Neural crest cell (in vitro differentiated cells): Measurements from ENCODE around the gene NRL. TPM values are rescaled to one million over a fixed set of nuclear protein-coding genes. Genes with fewer than 3 reads are reported as not detected.

Experiments used
- DNase-seq: peaks from one replicate; pipeline ENCODE4 v3.0.0; 2021; ENCODE audit warnings: low read depth, mixed read lengths, low spot score
- H3K27ac Mint-ChIP-seq: one replicate; pipeline ENCODE4 v1.8.0; 2021; ENCODE audit warnings: mild to moderate bottlenecking, mixed read lengths; ENCODE audit not compliant: unreplicated experiment
- H3K27me3 Mint-ChIP-seq: 2 replicates; pipeline ENCODE4 v1.8.0; 2021; ENCODE audit warnings: low read depth, mild to moderate bottlenecking, mixed read lengths
- H3K36me3 Mint-ChIP-seq: 2 replicates; pipeline ENCODE4 v1.8.0; 2021; ENCODE audit warnings: low read depth, mild to moderate bottlenecking, mixed read lengths
- H3K4me1 Mint-ChIP-seq: 2 replicates; pipeline ENCODE4 v1.8.0; 2021; ENCODE audit warnings: mixed read lengths
- H3K4me3 Mint-ChIP-seq: one replicate; pipeline ENCODE4 v1.8.0; 2021; ENCODE audit warnings: mild to moderate bottlenecking, mixed read lengths
- H3K9me3 Mint-ChIP-seq: 2 replicates; pipeline ENCODE4 v1.8.0; 2021; ENCODE audit warnings: mixed read lengths
- total RNA-seq: library from RNA; stranded (reverse); gene quantifications from 2 replicates; pipeline ENCODE4 v1.2.1, GENCODE V29; 2021
- TF ChIP-seq, protein P1 (sequence below): fragments of 200-600 bp; sonication (generic); conservative IDR thresholded peaks from 2 replicates; pipeline ENCODE4 v1.5.0; 2021; ENCODE audit warnings: antibody characterized with exemption, mild to moderate bottlenecking

Gene NRL
- total RNA-seq, 1 donor from 2014 or later, result 1.2 TPM

DNA sequence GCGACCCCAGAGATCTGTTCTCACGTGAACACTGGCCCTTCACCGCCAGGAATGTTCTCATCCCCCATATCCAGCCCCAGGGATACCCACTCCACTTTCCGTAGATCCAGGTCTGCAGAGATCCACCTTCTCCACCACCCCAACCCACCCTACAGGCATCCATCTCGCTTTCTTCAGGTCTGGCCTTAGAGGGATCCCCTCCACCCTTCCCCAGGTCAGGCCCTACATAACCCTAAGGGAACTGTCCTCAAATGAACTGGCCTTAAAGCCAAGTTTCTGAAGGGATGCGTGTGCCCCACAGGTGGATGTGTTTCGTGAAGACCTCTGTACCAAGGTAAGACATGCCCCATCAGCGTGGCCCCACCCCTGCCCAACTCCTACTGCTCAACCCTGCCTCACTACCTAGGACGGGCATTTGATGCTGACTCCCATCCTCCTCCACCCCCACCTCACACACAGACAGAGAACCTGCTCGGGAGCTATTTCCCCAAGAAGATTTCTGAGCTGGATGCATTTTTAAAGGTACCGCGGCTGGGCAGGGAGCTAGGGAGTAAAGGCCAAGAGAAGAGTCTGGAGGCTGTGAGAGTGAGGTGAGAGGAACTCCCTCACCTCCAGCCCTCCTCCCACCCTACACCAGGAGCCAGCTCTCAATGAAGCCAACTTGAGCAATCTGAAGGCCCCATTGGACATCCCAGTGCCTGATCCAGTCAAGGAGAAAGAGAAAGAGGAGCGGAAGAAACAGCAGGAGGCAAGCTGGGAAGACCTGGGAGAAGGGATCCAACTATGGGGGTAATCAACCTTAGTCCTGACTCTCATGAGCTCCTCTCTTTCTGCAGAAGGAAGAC, 22.2 kb upstream of the NRL start:
- no peaks in the 10 kb centered on the region for H3K27me3 Mint-ChIP-seq
- DNase-seq, result no peak
- peaks cover 9% of the 10 kb centered on the region for H3K36me3 Mint-ChIP-seq
- TF ChIP-seq, protein P1, sequence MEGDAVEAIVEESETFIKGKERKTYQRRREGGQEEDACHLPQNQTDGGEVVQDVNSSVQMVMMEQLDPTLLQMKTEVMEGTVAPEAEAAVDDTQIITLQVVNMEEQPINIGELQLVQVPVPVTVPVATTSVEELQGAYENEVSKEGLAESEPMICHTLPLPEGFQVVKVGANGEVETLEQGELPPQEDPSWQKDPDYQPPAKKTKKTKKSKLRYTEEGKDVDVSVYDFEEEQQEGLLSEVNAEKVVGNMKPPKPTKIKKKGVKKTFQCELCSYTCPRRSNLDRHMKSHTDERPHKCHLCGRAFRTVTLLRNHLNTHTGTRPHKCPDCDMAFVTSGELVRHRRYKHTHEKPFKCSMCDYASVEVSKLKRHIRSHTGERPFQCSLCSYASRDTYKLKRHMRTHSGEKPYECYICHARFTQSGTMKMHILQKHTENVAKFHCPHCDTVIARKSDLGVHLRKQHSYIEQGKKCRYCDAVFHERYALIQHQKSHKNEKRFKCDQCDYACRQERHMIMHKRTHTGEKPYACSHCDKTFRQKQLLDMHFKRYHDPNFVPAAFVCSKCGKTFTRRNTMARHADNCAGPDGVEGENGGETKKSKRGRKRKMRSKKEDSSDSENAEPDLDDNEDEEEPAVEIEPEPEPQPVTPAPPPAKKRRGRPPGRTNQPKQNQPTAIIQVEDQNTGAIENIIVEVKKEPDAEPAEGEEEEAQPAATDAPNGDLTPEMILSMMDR, result no peak
- peak overlapping the region; percentile 89 for H3K4me3 Mint-ChIP-seq
- H3K9me3 Mint-ChIP-seq, result no peaks in the 10 kb centered on the region
- H3K4me1 Mint-ChIP-seq, result peaks cover 47% of the 10 kb centered on the region
- H3K27ac Mint-ChIP-seq, result no peak overlapping the region

DNA sequence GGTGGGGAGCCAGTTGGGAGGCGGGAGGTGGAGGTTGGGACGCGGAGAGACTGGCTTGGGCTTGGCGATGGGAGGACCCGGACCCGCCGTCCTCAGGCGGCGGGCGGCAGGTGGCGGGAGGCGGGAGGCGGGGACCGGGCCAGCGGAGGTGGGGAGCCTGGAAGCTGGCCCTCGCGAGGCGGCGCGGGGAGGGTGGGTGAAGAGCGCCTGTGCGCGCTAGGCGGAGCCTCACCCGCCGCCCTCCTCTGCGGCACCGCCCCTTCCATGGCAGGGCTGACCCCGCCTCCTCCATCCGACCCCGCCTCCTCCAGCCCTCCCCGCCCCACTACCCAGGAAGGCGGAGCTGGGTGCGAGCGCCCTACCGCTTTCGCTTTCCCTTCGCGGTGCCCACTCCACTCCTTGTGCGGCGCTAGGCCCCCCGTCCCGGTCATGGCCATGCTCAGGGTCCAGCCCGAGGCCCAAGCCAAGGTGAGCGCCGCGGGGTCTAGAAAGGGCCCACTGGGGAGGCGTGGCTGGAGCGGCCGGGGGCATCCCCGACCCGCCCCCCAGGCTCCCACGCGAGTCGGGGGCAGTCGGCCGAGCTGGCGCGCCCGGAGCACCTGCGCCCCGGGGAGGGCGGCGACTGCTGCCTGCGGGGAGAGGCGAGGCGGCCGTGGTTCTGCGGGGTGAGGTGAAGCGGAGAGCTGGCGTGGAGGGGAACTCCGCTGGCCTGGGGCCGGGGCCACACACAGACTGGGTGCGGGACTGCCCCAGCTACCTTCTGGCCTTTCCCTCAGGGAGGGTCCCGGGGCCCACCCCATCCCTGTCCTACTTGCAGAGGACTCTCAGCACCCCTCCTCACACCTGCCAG, 21.3 kb upstream of the NRL start, which contains the start of gene PSME1:
Gene PSME1, plus strand, starts transcription at position 361 of the 850 bp plus-strand sequence. Its CDS starts 69 bp downstream, at position 430.
- H3K4me3 Mint-ChIP-seq, result peak within 1 kb of the TSS; percentile 91
- H3K4me1 Mint-ChIP-seq, result peaks cover 43% of the 10 kb centered on the region
- H3K9me3 Mint-ChIP-seq, result no peaks in the 10 kb centered on the region
- H3K27me3 Mint-ChIP-seq, result no peaks in the 10 kb centered on the region
- DNase-seq, result peak; percentile 87
- peaks cover 9% of the 10 kb centered on the region for H3K36me3 Mint-ChIP-seq
- TF ChIP-seq, protein P1, result no peak
- H3K27ac Mint-ChIP-seq, result no peak within 1 kb of the TSS

GRCh38 chr14:24135584-24135833, 20.8 kb upstream of the NRL start:
- TF ChIP-seq, protein P1, result no peak
- H3K4me1 Mint-ChIP-seq, result peaks cover 38% of the 10 kb centered on the region
- no peak for DNase-seq
- peak overlapping the region; percentile 91 for H3K4me3 Mint-ChIP-seq
- peaks cover 9% of the 10 kb centered on the region for H3K36me3 Mint-ChIP-seq
- no peaks in the 10 kb centered on the region for H3K27me3 Mint-ChIP-seq
- no peaks in the 10 kb centered on the region for H3K9me3 Mint-ChIP-seq
- no peak overlapping the region for H3K27ac Mint-ChIP-seq

GRCh38 chr14:24133735-24134134, 19.0 kb upstream of the NRL start:
- Mint-ChIP-seq H3K9me3 (no peaks in the 10 kb centered on the region), H3K27ac (no peak overlapping the region), H3K27me3 (no peaks in the 10 kb centered on the region), H3K4me1 (peaks cover 21% of the 10 kb centered on the region), H3K36me3 (peaks cover 3% of the 10 kb centered on the region), H3K4me3 (no peak overlapping the region)
- no peak for DNase-seq
- TF ChIP-seq, protein P1, result no peak

DNA sequence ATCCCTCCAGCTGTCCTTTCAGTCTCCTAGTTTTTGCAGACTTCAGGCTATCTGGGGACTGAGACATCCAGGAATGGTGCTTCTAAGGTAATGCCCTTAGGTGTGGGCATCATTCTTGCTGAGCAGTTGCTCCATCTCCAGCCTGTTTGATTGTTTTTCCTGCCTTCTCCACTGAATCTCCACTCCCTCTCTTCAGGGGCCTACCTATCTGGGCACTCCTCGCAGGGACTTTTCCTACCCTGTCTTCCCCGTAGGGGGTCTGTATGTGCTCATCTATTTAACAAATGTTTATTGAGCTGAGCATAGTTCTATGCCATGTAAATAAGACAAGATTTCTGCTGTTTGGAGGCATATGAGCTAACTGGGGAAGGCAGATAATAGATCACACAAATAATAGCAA, 18.2 kb upstream of the NRL start:
- Mint-ChIP-seq H3K9me3 (no peaks in the 10 kb centered on the region), H3K4me1 (peaks cover 15% of the 10 kb centered on the region), H3K36me3 (no peaks in the 10 kb centered on the region), H3K27ac (no peak overlapping the region), H3K4me3 (peak overlapping the region; percentile 23), H3K27me3 (no peaks in the 10 kb centered on the region)
- TF ChIP-seq, protein P1, result no peak
- no peak for DNase-seq
